ENCODE data around the gene SLC38A3.
"Not testable (repeated sequence)": the region's sequence is repeated elsewhere in the genome, so short reads cannot be mapped to it uniquely, and the experiment has no call there.

Gene SLC38A3

GRCh38 chr3:50211930-50212329, 6.9 kb downstream of the SLC38A3 start:
- DNase-seq = no peak

GRCh38 chr3:50212502-50212901, 7.4 kb downstream of the SLC38A3 start:
- no peak for DNase-seq

GRCh38 chr3:50212971-50213370, 7.9 kb downstream of the SLC38A3 start:
- DNase-seq = no peak

GRCh38 chr3:50213373-50213772, 8.3 kb downstream of the SLC38A3 start:
- DNase-seq = no peak

DNA sequence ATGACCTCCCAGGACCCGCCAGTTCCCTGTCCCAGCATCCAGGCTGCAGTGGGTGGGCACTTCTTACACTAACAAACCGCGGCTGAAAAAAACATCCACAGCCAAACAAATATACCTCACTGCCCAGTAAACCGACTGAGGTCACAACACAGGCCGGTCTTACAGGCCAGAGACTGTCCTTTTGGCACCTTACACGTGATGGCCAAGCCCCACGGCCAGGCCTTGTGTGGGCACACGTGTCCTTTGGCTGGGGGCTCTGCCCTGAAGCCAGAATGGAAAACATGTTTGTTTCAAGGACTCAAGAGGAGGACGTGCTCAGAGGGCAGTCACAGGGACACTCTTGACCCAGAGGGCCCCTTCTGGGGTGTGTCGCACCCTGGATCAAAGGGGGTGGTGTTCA, 9.8 kb downstream of the SLC38A3 start:
- no peak for DNase-seq

GRCh38 chr3:50215529-50215928, 10.5 kb downstream of the SLC38A3 start:
- DNase-seq = no peak

- no peak for DNase-seq
Observed at GRCh38 chr3:50217681-50218080, 12.6 kb downstream of the SLC38A3 start.

GRCh38 chr3:50218448-50218847, 13.4 kb downstream of the SLC38A3 start:
- DNase-seq = no peak

GRCh38 chr3:50219285-50219684, 14.2 kb downstream of the SLC38A3 start:
- no peak for DNase-seq

- no peak for DNase-seq
Observed at GRCh38 chr3:50220109-50220508, 15.0 kb downstream of the SLC38A3 start.

DNA sequence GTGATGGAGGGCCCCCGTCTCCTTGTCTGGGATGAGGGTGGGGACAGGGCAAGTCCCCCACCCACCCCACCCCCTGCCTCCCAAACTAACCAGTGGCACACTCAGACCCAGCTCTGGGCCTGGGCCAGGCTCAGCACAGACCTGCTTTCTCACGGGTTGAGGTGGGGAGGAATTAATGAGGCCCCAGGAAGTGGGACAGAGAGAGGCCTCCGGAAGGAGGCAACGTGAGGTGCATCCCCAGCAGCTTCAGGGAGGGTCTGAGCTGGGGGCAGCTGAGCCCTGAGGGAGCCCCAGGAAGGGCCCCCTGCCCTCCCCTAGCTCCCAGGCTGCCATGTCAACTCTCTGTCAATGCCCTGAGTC, 16.0 kb downstream of the SLC38A3 start:
- no peak for DNase-seq

- no peak for DNase-seq
Observed at GRCh38 chr3:50221411-50222168, 16.5 kb downstream of the SLC38A3 start.

- DNase-seq = no peak
Observed at GRCh38 chr3:50222169-50222528, 17.1 kb downstream of the SLC38A3 start.

- no peak for DNase-seq
Observed at GRCh38 chr3:50224639-50225038, 19.6 kb downstream of the SLC38A3 start.

DNA sequence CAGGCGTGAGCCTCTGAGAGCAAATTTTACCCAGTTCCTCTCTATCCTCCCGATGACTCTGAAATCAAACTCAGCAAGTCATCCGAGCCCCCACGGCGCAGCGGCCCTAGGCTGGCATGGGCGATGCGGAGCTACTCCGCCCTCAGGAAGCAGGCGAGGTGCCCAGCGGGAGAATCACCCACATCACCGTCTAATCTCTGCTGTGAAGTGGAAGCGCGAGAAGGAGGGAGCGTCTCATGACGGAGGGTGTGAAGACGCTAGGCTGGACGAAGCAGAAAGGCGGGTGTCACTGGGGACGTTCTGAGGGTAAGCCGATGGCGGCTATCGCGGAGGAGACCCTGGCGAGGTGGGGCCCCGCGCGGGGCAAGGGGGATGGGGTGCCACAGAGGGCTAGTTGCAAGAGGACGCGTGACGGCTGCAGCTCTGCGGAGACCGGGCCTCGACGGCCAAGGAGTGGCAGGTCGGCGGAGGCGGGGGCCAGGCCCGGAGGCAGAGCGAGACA, 21.9 kb downstream of the SLC38A3 start:
- no peak for DNase-seq

GRCh38 chr3:50227390-50228183, 22.5 kb downstream of the SLC38A3 start:
- peak; percentile 92 for DNase-seq

GRCh38 chr3:50228184-50228763, 23.2 kb downstream of the SLC38A3 start:
- not testable (repeated sequence) for DNase-seq

- no peak for DNase-seq
Observed at GRCh38 chr3:50229490-50229889, 24.4 kb downstream of the SLC38A3 start.

- DNase-seq = no peak
Observed at GRCh38 chr3:50230104-50230793, 25.2 kb downstream of the SLC38A3 start.

- no peak for DNase-seq
Observed at GRCh38 chr3:50230794-50231125, 25.7 kb downstream of the SLC38A3 start.

DNA sequence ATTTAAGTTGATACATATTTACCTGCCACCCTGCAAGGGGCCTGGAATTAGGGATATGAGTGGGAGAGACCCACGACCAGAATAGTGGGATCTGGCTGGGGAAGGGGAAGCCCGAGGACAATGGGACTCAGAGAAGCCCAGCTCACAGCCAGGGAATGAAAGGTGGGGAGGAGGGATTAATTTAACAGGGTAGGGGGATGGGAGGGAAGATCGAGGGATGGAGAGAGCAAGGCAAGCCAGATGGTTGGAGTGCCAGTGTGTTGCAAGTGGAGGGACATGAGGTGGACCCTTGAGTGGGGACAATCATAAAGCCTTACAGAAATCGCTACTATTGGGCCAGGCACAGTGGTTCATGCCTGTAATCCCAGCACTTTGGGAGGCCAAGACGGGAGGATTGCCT, 26.5 kb downstream of the SLC38A3 start:
- no peak for DNase-seq

DNA sequence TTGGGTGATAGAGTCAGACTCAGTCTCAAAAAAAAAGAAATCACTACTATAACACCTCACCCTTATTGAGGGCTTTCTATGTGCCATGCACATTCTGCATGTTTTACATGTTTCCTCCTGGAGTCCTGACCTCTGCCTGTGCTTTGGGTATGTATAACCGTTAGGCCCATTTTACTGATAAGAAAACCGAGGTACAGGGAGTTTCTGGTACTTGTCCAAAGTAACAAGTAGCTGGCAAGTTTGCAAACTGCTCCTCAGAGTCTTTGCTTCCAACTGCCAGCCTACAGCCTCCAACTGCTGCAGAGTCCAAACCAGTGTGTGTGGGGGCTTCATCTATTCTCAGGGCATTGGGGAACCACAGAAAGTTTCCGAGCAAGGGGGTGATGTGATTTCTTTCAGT, 27.2 kb downstream of the SLC38A3 start:
- DNase-seq = no peak

- DNase-seq = no peak
Observed at GRCh38 chr3:50233176-50233575, 28.1 kb downstream of the SLC38A3 start.

Measured in CD4-positive, alpha-beta T cell treated with Interleukin-4 for 4 hours (primary cell).